Trophoblast cell (in vitro differentiated cells and primary cell): ENCODE measurements around the gene LDAH.

Experiments used
- DNase-seq, 2 donors: peaks; one replicate each; pipeline ENCODE4 v3.0.0-alpha.2; 2016
- H2AFZ ChIP-seq: 2 replicates; pipeline ENCODE4 v1.6.1; 2013; ENCODE audit warnings: low read length, moderate library complexity, mild to moderate bottlenecking; ENCODE audit not compliant: insufficient read depth, poor library complexity
- H2AK5ac ChIP-seq: 2 replicates; pipeline ENCODE4 v1.6.1; 2013; ENCODE audit warnings: mild to moderate bottlenecking, low read length
- H2BK120ac ChIP-seq: 2 replicates; pipeline ENCODE4 v1.6.1; 2013; ENCODE audit warnings: low read length, mild to moderate bottlenecking, moderate library complexity; ENCODE audit not compliant: insufficient read depth, poor library complexity
- H2BK12ac ChIP-seq: 2 replicates; pipeline ENCODE4 v1.6.1; 2013; ENCODE audit warnings: mild to moderate bottlenecking, low read length, moderate library complexity
- H2BK5ac ChIP-seq: 2 replicates; pipeline ENCODE4 v1.6.1; 2013; ENCODE audit warnings: low read length, low read depth, moderate library complexity, mild to moderate bottlenecking; ENCODE audit not compliant: poor library complexity
- H3K14ac ChIP-seq: 2 replicates; pipeline ENCODE4 v1.6.1; 2013; ENCODE audit warnings: mild to moderate bottlenecking, low read length
- H3K18ac ChIP-seq: 2 replicates; pipeline ENCODE4 v1.6.1; 2013; ENCODE audit warnings: mild to moderate bottlenecking, low read length
- H3K23ac ChIP-seq: 2 replicates; pipeline ENCODE4 v1.6.1; 2013; ENCODE audit warnings: low read length
- H3K27ac ChIP-seq: 2 replicates; pipeline ENCODE4 v1.5.1; 2013; ENCODE audit warnings: low read depth, mild to moderate bottlenecking, inconsistent platforms, low read length, moderate library complexity
- H3K27me3 ChIP-seq: 2 replicates; pipeline ENCODE4 v1.6.1; 2013; ENCODE audit warnings: inconsistent platforms, mild to moderate bottlenecking, low read length, moderate library complexity; ENCODE audit not compliant: insufficient read depth
- H3K36me3 ChIP-seq, 2 experiments: 1 replicate in 1 of 2; 2 replicates in 1 of 2; pipeline ENCODE4 v1.6.1; 2013; ENCODE audit warnings: low read length in 2 of 2, mild to moderate bottlenecking in 2 of 2, moderate library complexity in 1 of 2; ENCODE audit not compliant: insufficient read depth in 2 of 2, control insufficient read depth in 1 of 2
- H3K4ac ChIP-seq: 2 replicates; pipeline ENCODE4 v1.6.1; 2013; ENCODE audit warnings: low read depth, mild to moderate bottlenecking, low read length, moderate library complexity
- H3K4me1 ChIP-seq, 2 experiments: 1 replicate in 1 of 2; 2 replicates in 1 of 2; pipeline ENCODE4 v1.6.1; 2013; ENCODE audit warnings: low read length in 2 of 2, mild to moderate bottlenecking in 2 of 2, moderate library complexity in 1 of 2; ENCODE audit not compliant: insufficient read depth in 2 of 2, control insufficient read depth in 1 of 2
- H3K4me2 ChIP-seq: 2 replicates; pipeline ENCODE4 v1.6.1; 2013; ENCODE audit warnings: inconsistent platforms, mild to moderate bottlenecking, low read length, moderate library complexity
- H3K4me3 ChIP-seq: 2 replicates; pipeline ENCODE4 v1.5.1; 2013; ENCODE audit warnings: mild to moderate bottlenecking, low read depth, low read length, inconsistent platforms
- H3K79me1 ChIP-seq: one replicate; pipeline ENCODE4 v1.6.1; 2013; ENCODE audit warnings: low read length
- H3K79me2 ChIP-seq: 2 replicates; pipeline ENCODE4 v1.6.1; 2013; ENCODE audit warnings: low read length, mild to moderate bottlenecking; ENCODE audit not compliant: control insufficient read depth, insufficient read depth, poor library complexity
- H3K9ac ChIP-seq: 2 replicates; pipeline ENCODE4 v1.6.1; 2013; ENCODE audit warnings: mild to moderate bottlenecking, low read length
- H3K9me3 ChIP-seq: 2 replicates; pipeline ENCODE4 v1.6.1; 2013; ENCODE audit warnings: low read depth, mild to moderate bottlenecking, control low read depth, inconsistent platforms, low read length; ENCODE audit not compliant: insufficient read depth
- H4K12ac ChIP-seq: 2 replicates; pipeline ENCODE4 v1.6.1; 2013; ENCODE audit warnings: low read depth, mild to moderate bottlenecking, low read length, moderate library complexity
- H4K8ac ChIP-seq: 2 replicates; pipeline ENCODE4 v1.6.1; 2013; ENCODE audit warnings: low read depth, mild to moderate bottlenecking, low read length, moderate library complexity
- H4K91ac ChIP-seq: one replicate; pipeline ENCODE4 v1.6.1; 2013; ENCODE audit warnings: low read depth, mild to moderate bottlenecking, low read length, moderate library complexity
- WGBS: extraction: QIAGEN DNeasy Blood & Tissue Kit; methylation state at CpG from one replicate; pipeline ENCODE4 v1.1.7; 2013; ENCODE audit warnings: missing lambda C conversion rate; ENCODE audit not compliant: insufficient read length, insufficient coverage; ENCODE audit errors: extremely low coverage; 5-methylcytosine and 5-hydroxymethylcytosine counted together

Gene LDAH

DNA sequence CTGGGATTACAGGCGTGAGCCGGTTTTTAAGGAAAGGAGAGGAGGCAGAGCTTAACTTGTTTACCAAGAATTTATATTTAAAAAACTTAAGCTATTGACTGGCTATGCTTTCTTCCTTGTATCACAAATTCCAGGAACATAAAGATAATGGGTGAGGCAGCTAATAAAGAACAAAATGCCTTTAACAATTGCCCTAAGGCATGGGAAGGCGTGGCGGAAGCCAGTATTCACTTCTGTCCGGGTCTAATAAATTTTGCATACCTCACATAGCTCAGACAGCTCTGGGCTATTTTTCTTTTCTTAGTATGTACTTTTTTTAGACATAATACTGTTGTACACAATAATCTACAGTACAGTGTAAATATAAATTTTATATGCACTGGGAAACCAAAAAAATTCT, 1.0 kb upstream of the LDAH start:
- Histone ChIP-seq H4K8ac (no peak overlapping the region), H3K79me1 (peaks cover 7% of the 10 kb centered on the region), H4K91ac (no peak overlapping the region), H4K12ac (no peak overlapping the region), H3K27ac (no peak overlapping the region), H3K4ac (no peak overlapping the region), H2BK12ac (no peak overlapping the region), H3K27me3 (no peaks in the 10 kb centered on the region), H3K14ac (no peak overlapping the region), H3K4me2 (no peak overlapping the region), H3K23ac (no peak overlapping the region), H3K9ac (no peak overlapping the region), H3K4me1 (no peaks in the 10 kb centered on the region), H3K4me3 (no peak overlapping the region), H3K79me2 (peaks cover 6% of the 10 kb centered on the region), H3K18ac (no peak overlapping the region), H2BK120ac (no peak overlapping the region), H2AK5ac (no peak overlapping the region), H2AFZ (no peak overlapping the region), H3K36me3 (no peaks in the 10 kb centered on the region), H2BK5ac (no peak overlapping the region), H3K9me3 (no peaks in the 10 kb centered on the region)
- no CpG with 5 or more reads among the region's 5 CpGs for WGBS
- peak; percentile 84 to 90 for DNase-seq

GRCh38 chr2:20818820-20819219, 4.1 kb downstream of the LDAH start:
- no peaks in the 10 kb centered on the region for H3K9me3 ChIP-seq
- no peak overlapping the region for H3K4ac ChIP-seq
- no peak overlapping the region for H3K14ac ChIP-seq
- H4K8ac ChIP-seq: no peak overlapping the region
- H3K79me2 ChIP-seq: peaks cover 6% of the 10 kb centered on the region
- H2AFZ ChIP-seq: no peak overlapping the region
- no peak overlapping the region for H2BK120ac ChIP-seq
- H2AK5ac ChIP-seq: no peak overlapping the region
- no peaks in the 10 kb centered on the region for H3K4me1 ChIP-seq
- H4K12ac ChIP-seq: no peak overlapping the region
- no peaks in the 10 kb centered on the region for H3K36me3 ChIP-seq
- H3K18ac ChIP-seq: no peak overlapping the region
- H3K27ac ChIP-seq: no peak overlapping the region
- peaks cover 7% of the 10 kb centered on the region for H3K79me1 ChIP-seq
- no peak overlapping the region for H4K91ac ChIP-seq
- no peak for DNase-seq
- no CpG with 5 or more reads among the region's 2 CpGs for WGBS
- H3K27me3 ChIP-seq: no peaks in the 10 kb centered on the region
- no peak overlapping the region for H2BK5ac ChIP-seq
- H3K4me3 ChIP-seq: no peak overlapping the region
- H3K4me2 ChIP-seq: no peak overlapping the region
- H3K9ac ChIP-seq: no peak overlapping the region
- no peak overlapping the region for H2BK12ac ChIP-seq
- H3K23ac ChIP-seq: no peak overlapping the region

GRCh38 chr2:20815216-20815615, 7.7 kb downstream of the LDAH start:
- Histone ChIP-seq H3K79me2 (no peaks in the 10 kb centered on the region), H3K23ac (no peak overlapping the region), H3K4me1 (no peaks in the 10 kb centered on the region), H3K9ac (no peak overlapping the region), H3K79me1 (no peaks in the 10 kb centered on the region), H3K4ac (no peak overlapping the region), H3K4me2 (no peak overlapping the region), H2AK5ac (no peak overlapping the region), H3K27me3 (no peaks in the 10 kb centered on the region), H3K4me3 (no peak overlapping the region), H3K18ac (no peak overlapping the region), H3K36me3 (no peaks in the 10 kb centered on the region), H3K14ac (no peak overlapping the region), H4K12ac (no peak overlapping the region), H2BK120ac (no peak overlapping the region), H4K8ac (no peak overlapping the region), H2BK12ac (no peak overlapping the region), H3K9me3 (no peaks in the 10 kb centered on the region), H2AFZ (no peak overlapping the region), H3K27ac (no peak overlapping the region), H4K91ac (no peak overlapping the region), H2BK5ac (no peak overlapping the region)
- WGBS: no CpG with 5 or more reads among the region's 1 CpG
- DNase-seq: no peak

DNA sequence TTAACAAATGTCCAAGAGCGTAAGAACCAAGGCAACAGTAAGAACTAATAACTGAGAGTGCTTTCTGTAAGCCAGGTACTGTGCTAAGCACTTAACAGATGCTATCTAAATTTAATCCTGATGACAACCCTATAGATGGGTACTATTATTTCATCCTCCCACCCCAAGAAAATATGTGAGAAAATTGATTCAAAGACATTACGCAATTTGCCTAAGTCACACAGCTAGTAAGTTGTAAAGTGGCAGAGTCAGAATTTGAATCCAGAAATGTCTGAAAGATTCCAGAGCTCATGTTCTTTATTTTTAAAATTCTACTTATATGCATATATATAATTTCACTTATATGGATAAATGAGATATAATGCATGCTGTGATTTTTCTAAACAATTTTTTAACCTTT, 10.1 kb downstream of the LDAH start:
- Histone ChIP-seq H2AFZ (no peak overlapping the region), H4K12ac (no peak overlapping the region), H3K4ac (no peak overlapping the region), H3K27ac (no peak overlapping the region), H3K27me3 (no peaks in the 10 kb centered on the region), H2AK5ac (no peak overlapping the region), H2BK120ac (no peak overlapping the region), H3K23ac (no peak overlapping the region), H3K9me3 (no peaks in the 10 kb centered on the region), H2BK12ac (no peak overlapping the region), H3K4me3 (no peak overlapping the region), H3K4me2 (no peak overlapping the region), H2BK5ac (no peak overlapping the region), H3K14ac (no peak overlapping the region), H4K91ac (no peak overlapping the region), H3K9ac (no peak overlapping the region), H4K8ac (no peak overlapping the region), H3K4me1 (no peaks in the 10 kb centered on the region), H3K79me1 (no peaks in the 10 kb centered on the region), H3K79me2 (no peaks in the 10 kb centered on the region), H3K18ac (no peak overlapping the region), H3K36me3 (no peaks in the 10 kb centered on the region)
- no CpG with 5 or more reads among the region's 2 CpGs for WGBS
- DNase-seq: no peak
